K562 (cell line): ENCODE measurements around the gene DDC. TPM values are rescaled to one million over a fixed set of nuclear protein-coding genes. Genes with fewer than 3 reads are reported as not detected.

Experiments used
- ATAC-seq: fragments of 200-7000 bp; cut with Tn5 transposase; 3 replicates; pipeline ENCODE4 v1.9.1; 2020; ENCODE audit warnings: moderate library complexity
- BruUV-seq: library from RNA; stranded (reverse); fragments of 400-500 nt; replicated peaks from 2 replicates; lab custom pipeline; 2021; lab: Mats Ljungman, UMichigan
- CTCF ChIA-PET: fragments of 300-600 bp; formaldehyde crosslinking; extraction: SDS; loops from one replicate; lab custom pipeline; 2021; ENCODE audit warnings: low intra/inter-chr PET ratio; lab: Yijun Ruan, JAX
- POLR2A ChIA-PET: fragments of 300-600, 350-650 bp; sonication (Branson Sonifier 250); formaldehyde crosslinking; extraction: SDS; loops from one replicate; lab custom pipeline; 2021; ENCODE audit warnings: antibody characterized with exemption, inconsistent platforms; lab: Yijun Ruan, JAX
- DNase-seq, 4 experiments: peaks; one replicate each; pipeline versions ENCODE4 v3.0.0 to v3.0.0-alpha.2; 2011 to 2018; ENCODE audit warnings: low spot score in 3 of 4, mixed read lengths in 3 of 4; ENCODE audit errors: extremely low read depth in 1 of 4
- FAIRE-seq: peaks from 2 replicates; lab custom pipeline; 2011; peaks lifted over from hg19 to GRCh38; lab: Jason Lieb, UNC
- H2AFZ ChIP-seq: 2 replicates; pipeline ENCODE4 v1.6.0; 2011; ENCODE audit warnings: low read depth, low read length, control low read depth, inconsistent platforms
- H3K27ac ChIP-seq: fragments of 200-600 bp; 3 replicates; pipeline ENCODE4 v1.8.0; 2011; ENCODE audit warnings: low read depth, mild to moderate bottlenecking, control low read depth, inconsistent platforms, low read length, moderate library complexity, mixed read lengths; ENCODE audit errors: extremely low read depth
- H3K27me3 ChIP-seq, 2 experiments: fragments of 300-600 bp in 1 of 2; 2 replicates in 1 of 2; 3 replicates in 1 of 2; pipeline versions ENCODE4 v1.6.0 to v1.8.0; 2011; ENCODE audit warnings: inconsistent platforms in 2 of 2, low read length in 2 of 2, mild to moderate bottlenecking in 1 of 2, mixed read lengths in 1 of 2, moderate library complexity in 1 of 2; ENCODE audit not compliant: control insufficient read depth in 2 of 2, insufficient read depth in 2 of 2
- H3K36me3 ChIP-seq: fragments of 300-600 bp; 3 replicates; pipeline ENCODE4 v1.8.0; 2011; ENCODE audit warnings: mild to moderate bottlenecking, low read length, inconsistent platforms; ENCODE audit not compliant: control insufficient read depth, insufficient read depth
- H3K4me1 ChIP-seq, 2 experiments: fragments of 200-600 bp in 1 of 2; replicated peaks in 1 of 2; 2 replicates in 1 of 2; 3 replicates in 1 of 2; pipeline versions ENCODE4 v1.5.1 to v1.8.0; 2011; ENCODE audit warnings: inconsistent platforms in 2 of 2, low read length in 2 of 2, mild to moderate bottlenecking in 1 of 2, mixed read lengths in 1 of 2, moderate library complexity in 1 of 2; ENCODE audit not compliant: control insufficient read depth in 2 of 2, insufficient read depth in 2 of 2
- H3K4me2 ChIP-seq: 2 replicates; pipeline ENCODE4 v1.6.1; 2011; ENCODE audit warnings: low read length, control low read depth, inconsistent platforms, mixed read lengths; ENCODE audit not compliant: insufficient read depth
- H3K4me3 ChIP-seq: fragments of 200-600 bp; sonication (generic), shearing (Covaris generic); 2 replicates; pipeline ENCODE4 v1.5.1; 2016; ENCODE audit warnings: control low read depth, inconsistent platforms
- H3K79me2 ChIP-seq: fragments of 200-600 bp; 3 replicates; pipeline ENCODE4 v1.8.0; 2011; ENCODE audit warnings: low read length, inconsistent platforms; ENCODE audit not compliant: control insufficient read depth, insufficient read depth
- H3K9ac ChIP-seq, 2 experiments: 2 replicates each; pipeline versions ENCODE4 v1.6.0 to v1.6.1; 2011; ENCODE audit warnings: low read depth in 2 of 2, low read length in 2 of 2, control low read depth in 1 of 2, inconsistent platforms in 1 of 2, mild to moderate bottlenecking in 1 of 2, mixed read lengths in 1 of 2; ENCODE audit not compliant: insufficient read depth in 1 of 2
- H3K9me1 ChIP-seq: one replicate; pipeline ENCODE4 v1.6.0; 2011; ENCODE audit warnings: inconsistent platforms, mild to moderate bottlenecking, low read length, moderate library complexity; ENCODE audit not compliant: control insufficient read depth, insufficient read depth
- H3K9me3 ChIP-seq: replicated peaks from 2 replicates; pipeline ENCODE4 v1.5.1; 2011; ENCODE audit warnings: low read depth, low read length, inconsistent platforms; ENCODE audit not compliant: control insufficient read depth, insufficient read depth
- H4K20me1 ChIP-seq: replicated peaks from 2 replicates; pipeline ENCODE4 v1.6.1; 2011; ENCODE audit warnings: low read length, inconsistent platforms, mixed read lengths; ENCODE audit not compliant: control insufficient read depth, insufficient read depth
- POLR2A ChIP-seq: fragments of 450-650 bp; conservative IDR thresholded peaks from 2 replicates; pipeline ENCODE4 v1.6.1; 2016
- POLR2G ChIP-seq: fragments of 200-400 bp; formaldehyde crosslinking; IDR thresholded peaks from 2 replicates; pipeline ENCODE4 v1.6.1; 2017; ENCODE audit warnings: low read depth, mild to moderate bottlenecking, antibody characterized with exemption, low read length, moderate library complexity
- THAP12 ChIP-seq: fragments of 250-450 bp; sonication (Bioruptor Pico); IDR thresholded peaks from 2 replicates; pipeline ENCODE4 v1.9.0; 2021; ENCODE audit warnings: mild to moderate bottlenecking, inconsistent platforms
- USF1 ChIP-seq: sonication (generic); formaldehyde crosslinking; IDR thresholded peaks from 2 replicates; pipeline ENCODE4 v1.9.0; 2022; ENCODE audit warnings: mild to moderate bottlenecking, missing genetic modification reagents
- WGBS: fragments of 100-300 bp; shearing (Covaris generic); methylation state at CpG from one replicate; pipeline ENCODE4 v1.1.6; 2016; ENCODE audit warnings: low coverage, mixed read lengths; ENCODE audit not compliant: insufficient coverage; ENCODE audit errors: missing lambda C conversion rate; 5-methylcytosine and 5-hydroxymethylcytosine counted together
- in situ Hi-C: fragments of 300-500 bp; cut with MboI; formaldehyde crosslinking; loops from 4 replicates; pipeline ENCODE4 v1.15.0; 2018; ENCODE audit warnings: inconsistent platforms, mixed read lengths
- intact Hi-C: fragments of 100-400 bp; cut with micrococcal nuclease; formaldehyde crosslinking; loops from 2 replicates; pipeline ENCODE4 v1.14.2; 2022
- polyA plus RNA-seq, 8 experiments: library from polyadenylated mRNA; depleted of rRNA in 4 of 8; stranded (reverse) in 5 of 8; unstranded in 3 of 8; fragments of >200 nt; fragmentation: Nextera tagmentation in 2 of 8; fragmentation: Illumina TruSeq in 1 of 8; extraction: Ambion mirVana in 2 of 8; extraction: Trizol in 1 of 8; gene quantifications; 2 replicates each; pipeline versions ENCODE4 v1.2.1 to v1.2.3, GENCODE V29; 2011 to 2014; ENCODE audit warnings: inconsistent platforms in 1 of 8, missing spikeins in 1 of 8
- total RNA-seq, 7 experiments: library from RNA; depleted of rRNA in 6 of 7; stranded (reverse); fragments of >200 nt in 6 of 7; fragmentation: Illumina TruSeq in 2 of 7; extraction: Trizol in 2 of 7; gene quantifications; 2 replicates each; pipeline versions ENCODE4 v1.2.1 to v1.2.3, GENCODE V29; 2011 to 2021; ENCODE audit warnings: low replicate concordance in 1 of 7

The DDC gene
- total and polyA plus RNA-seq, 9 of the 15 experiments (the other 6 are each of a cell fraction or from before 2014, with no cell fraction given), result not detected

GRCh38 chr7:50592940-50593339 is 27.7 kb upstream of the DDC start:
- WGBS, result 90% methylated on average over 11 of the region's 13 CpGs
- no peak for FAIRE-seq
- intact Hi-C loops, result no loop called here

More at GRCh38 chr7:50592940-50593339, 27.7 kb upstream of the DDC start:
- DNase-seq (no peak), ATAC-seq (no peak)
- Histone ChIP-seq H3K27ac (no peak overlapping the region), H4K20me1 (no peaks in the 10 kb centered on the region; the same call in 1 of the 2 replicates), H3K9ac (no peak overlapping the region), H3K4me1 (no peaks in the 10 kb centered on the region), H3K4me2 (no peak overlapping the region), H3K36me3 (peaks cover 37% of the 10 kb centered on the region), H2AFZ (no peak overlapping the region), H3K4me3 (no peak overlapping the region), H3K9me3 (no peaks in the 10 kb centered on the region), H3K79me2 (no peaks in the 10 kb centered on the region), H3K9me1 (no peaks in the 10 kb centered on the region), H3K27me3 (no peaks in the 10 kb centered on the region; a peak in 1 of 5 replicates)
- BruUV-seq, result no TSS peak
- POLR2A ChIA-PET, result interaction anchor here (0.7 kb wide), 1 partner anchor 521 kb away, joined by 3 read pairs; no protein-coding TSS in a partner anchor
- in situ Hi-C loops, result no loop called here
- TF ChIP-seq THAP12 (CRISPR knock-in tag), result no peak
- peak; percentile 38; the same call in 1 of the 2 replicates for TF ChIP-seq POLR2G
- TF ChIP-seq POLR2A, result no peak
- TF ChIP-seq USF1, result no peak
- CTCF ChIA-PET, result no interaction called here
